HG02938 (cell line): Measurements from ENCODE around the gene SNX6.
A peak's percentile ranks its signal among the peaks of the same experiment; 100 is the strongest.
"Not testable (repeated sequence)": the region's sequence is repeated elsewhere in the genome, so short reads cannot be mapped to it uniquely, and the experiment has no call there.

Experiments
- ATAC-seq: cut with Tn5 transposase; IDR thresholded peaks from one replicate; pipeline ENCODE4 v1.9.1; 2021; ENCODE audit warnings: mild to moderate bottlenecking, moderate library complexity; ENCODE audit not compliant: unreplicated experiment

Gene SNX6

GRCh38 chr14:34569750-34570149 is 60.2 kb downstream of the SNX6 start:
- no peak for ATAC-seq

- ATAC-seq, result no peak
Measured at GRCh38 chr14:34568803-34569202, 61.1 kb downstream of the SNX6 start.

GRCh38 chr14:34562776-34563150 is 67.2 kb downstream of the SNX6 start:
- ATAC-seq, result no peak

GRCh38 chr14:34562037-34562775 is 67.7 kb downstream of the SNX6 start:
- not testable (repeated sequence) for ATAC-seq

GRCh38 chr14:34556498-34556829 is 73.5 kb downstream of the SNX6 start:
- peak; percentile 32 for ATAC-seq

- ATAC-seq, result peak; percentile 80
Measured at GRCh38 chr14:34555583-34556497, 74.1 kb downstream of the SNX6 start.

GRCh38 chr14:34554540-34555250 is 75.3 kb downstream of the SNX6 start:
- ATAC-seq, result no peak

GRCh38 chr14:34549276-34549966 is 80.5 kb downstream of the SNX6 start:
- ATAC-seq, result not testable (repeated sequence)

- ATAC-seq, result no peak
Measured at GRCh38 chr14:34548472-34548981, 81.4 kb downstream of the SNX6 start.

GRCh38 chr14:34547136-34547520 is 82.8 kb downstream of the SNX6 start:
- ATAC-seq, result peak; percentile 33

- ATAC-seq, result peak; percentile 73
Measured at GRCh38 chr14:34546272-34547135, 83.4 kb downstream of the SNX6 start.

- ATAC-seq, result not testable (repeated sequence)
Measured at GRCh38 chr14:34540181-34541059, 89.5 kb downstream of the SNX6 start.

GRCh38 chr14:34539407-34540180 is 90.4 kb downstream of the SNX6 start, which contains the start of gene EAPP:
Gene EAPP (minus strand): TSS chr14:34539701. CDS start chr14:34539628, 73 bp downstream.
- peak; percentile 99 for ATAC-seq

- ATAC-seq, result no peak
Measured at GRCh38 chr14:34538871-34539406, 91.0 kb downstream of the SNX6 start.

- not testable (repeated sequence) for ATAC-seq
Measured at GRCh38 chr14:34538096-34538495, 91.9 kb downstream of the SNX6 start.

- no peak for ATAC-seq
Measured at GRCh38 chr14:34537677-34538009, 92.3 kb downstream of the SNX6 start.

GRCh38 chr14:34536951-34537676 is 92.8 kb downstream of the SNX6 start:
- no peak for ATAC-seq
